Keratinocyte (primary cell): ENCODE data around the gene CNTD1. TPM values are rescaled to one million over a fixed set of nuclear protein-coding genes. Genes with fewer than 3 reads are reported as not detected.

Source experiments
- DNase-seq: peaks from one replicate; pipeline ENCODE4 v3.0.0-alpha.2; 2011; ENCODE audit warnings: low read depth, missing footprints, low spot score
- FAIRE-seq: peaks from 2 replicates; lab custom pipeline; 2011; peaks lifted over from hg19 to GRCh38; lab: Jason Lieb, UNC
- H2AFZ ChIP-seq: 2 replicates; pipeline ENCODE4 v1.6.0; 2012; ENCODE audit warnings: low read length, control low read depth, inconsistent platforms; ENCODE audit not compliant: control insufficient read depth
- H3K27ac ChIP-seq: 2 replicates; pipeline ENCODE4 v1.5.1; 2011; ENCODE audit warnings: low read length; ENCODE audit not compliant: control insufficient read depth, insufficient read depth
- H3K27me3 ChIP-seq: 3 replicates; pipeline ENCODE4 v1.6.0; 2011; ENCODE audit warnings: low read length; ENCODE audit not compliant: control insufficient read depth, insufficient read depth; ENCODE audit errors: extremely low read depth
- H3K36me3 ChIP-seq, 2 experiments: 2 replicates in 1 of 2; 3 replicates in 1 of 2; pipeline ENCODE4 v1.5.1; 2011; ENCODE audit warnings: low read length in 2 of 2, mild to moderate bottlenecking in 1 of 2; ENCODE audit not compliant: control insufficient read depth in 2 of 2, insufficient read depth in 2 of 2; ENCODE audit errors: extremely low read depth in 1 of 2
- H3K4me1 ChIP-seq: 3 replicates; pipeline ENCODE4 v1.5.1; 2011; ENCODE audit warnings: low read length; ENCODE audit not compliant: control insufficient read depth, insufficient read depth; ENCODE audit errors: extremely low read depth
- H3K4me2 ChIP-seq: 3 replicates; pipeline ENCODE4 v1.6.0; 2011; ENCODE audit warnings: low read depth, low read length; ENCODE audit not compliant: control insufficient read depth, insufficient read depth; ENCODE audit errors: extremely low read depth
- H3K4me3 ChIP-seq, 3 experiments: fragments of 200-600 bp in 1 of 3; sonication (generic) in 1 of 3; 2 replicates in 2 of 3; 3 replicates in 1 of 3; pipeline ENCODE4 v1.5.1; 2011 to 2016; ENCODE audit warnings: low read length in 3 of 3, mild to moderate bottlenecking in 3 of 3, control low read depth in 2 of 3, inconsistent platforms in 1 of 3, low read depth in 1 of 3, mixed read lengths in 1 of 3, mixed run types in 1 of 3, moderate library complexity in 1 of 3; ENCODE audit not compliant: control insufficient read depth in 2 of 3, insufficient read depth in 2 of 3; ENCODE audit errors: extremely low read depth in 1 of 3
- H3K79me2 ChIP-seq: 2 replicates; pipeline ENCODE4 v1.6.0; 2012; ENCODE audit warnings: low read length; ENCODE audit not compliant: control insufficient read depth, insufficient read depth
- H3K9ac ChIP-seq: 3 replicates; pipeline ENCODE4 v1.6.0; 2011; ENCODE audit warnings: low read length; ENCODE audit not compliant: control insufficient read depth, insufficient read depth; ENCODE audit errors: extremely low read depth
- H3K9me1 ChIP-seq: 3 replicates; pipeline ENCODE4 v1.6.0; 2011; ENCODE audit warnings: low read length; ENCODE audit not compliant: control insufficient read depth, insufficient read depth; ENCODE audit errors: extremely low read depth
- H3K9me3 ChIP-seq: 2 replicates; pipeline ENCODE4 v1.5.1; 2012; ENCODE audit warnings: low read depth, low read length; ENCODE audit not compliant: control insufficient read depth
- H4K20me1 ChIP-seq: 3 replicates; pipeline ENCODE4 v1.6.0; 2011; ENCODE audit warnings: low read length; ENCODE audit not compliant: control insufficient read depth, insufficient read depth; ENCODE audit errors: extremely low read depth
- EZH2 ChIP-seq: IDR thresholded peaks from one replicate; pipeline ENCODE4 v1.6.1; 2012; ENCODE audit warnings: inconsistent platforms, mild to moderate bottlenecking, low read length, moderate library complexity
- dilution Hi-C: fragments of 300-500 bp; cut with MboI; formaldehyde crosslinking; loops from one replicate; pipeline ENCODE4 v1.7.0; 2020; ENCODE audit warnings: low sequenced_read_pairs; ENCODE audit not compliant: extremely low pct_ligation_motif_present
- polyA minus RNA-seq, 3 experiments: library from RNA; depleted of rRNA, polyadenylated mRNA; stranded (reverse); fragments of >200 nt; gene quantifications; 1 replicate in 1 of 3; 2 replicates in 1 of 3; 3 replicates in 1 of 3; pipeline ENCODE4 v1.2.3, GENCODE V29; 2011
- polyA plus RNA-seq, 5 experiments: library from polyadenylated mRNA; depleted of rRNA in 3 of 5; stranded (reverse) in 3 of 5; stranded (forward) in 1 of 5; unstranded in 1 of 5; fragments of >200 nt; gene quantifications; 1 replicate in 1 of 5; 2 replicates in 3 of 5; 3 replicates in 1 of 5; pipeline versions ENCODE4 v1.2.1 to v1.2.3, GENCODE V29; 2011 to 2012; ENCODE audit warnings: missing spikeins in 2 of 5, low read depth in 1 of 5, low replicate concordance in 1 of 5
- TF ChIP-seq, protein P1 (sequence below), 3 experiments: IDR thresholded peaks in 1 of 3; conservative IDR thresholded peaks in 1 of 3; optimal IDR thresholded peaks in 1 of 3; 2 replicates in 2 of 3; 3 replicates in 1 of 3; pipeline versions ENCODE3 to v1.5.1; 2011; ENCODE audit warnings: low read length in 3 of 3, mild to moderate bottlenecking in 3 of 3, moderate library complexity in 2 of 3, control low read depth in 1 of 3, inconsistent platforms in 1 of 3; ENCODE audit not compliant: insufficient read depth in 2 of 3; ENCODE audit errors: extremely low read depth in 1 of 3

CNTD1 gene, protein sequence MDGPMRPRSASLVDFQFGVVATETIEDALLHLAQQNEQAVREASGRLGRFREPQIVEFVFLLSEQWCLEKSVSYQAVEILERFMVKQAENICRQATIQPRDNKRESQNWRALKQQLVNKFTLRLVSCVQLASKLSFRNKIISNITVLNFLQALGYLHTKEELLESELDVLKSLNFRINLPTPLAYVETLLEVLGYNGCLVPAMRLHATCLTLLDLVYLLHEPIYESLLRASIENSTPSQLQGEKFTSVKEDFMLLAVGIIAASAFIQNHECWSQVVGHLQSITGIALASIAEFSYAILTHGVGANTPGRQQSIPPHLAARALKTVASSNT
- polyA plus RNA-seq (not detected in 3 replicates), polyA minus RNA-seq (not detected in 3 replicates)
- not detected for polyA plus RNA-seq (2011; ENCODE audit: low read depth)
- polyA plus RNA-seq (2011; cell fraction: cytosol; rRNA removed): not detected in 2 replicates
- polyA plus RNA-seq (2011; cell fraction: nucleus; rRNA removed): not detected in 2 replicates
- polyA plus RNA-seq (2012; ENCODE audit: low replicate concordance): 0.26 and 1.3 TPM in 2 replicates
- polyA minus RNA-seq (2011; cell fraction: cytosol; rRNA and poly(A)+ RNA removed): not detected
- not detected in 2 replicates for polyA minus RNA-seq (2011; cell fraction: nucleus; rRNA and poly(A)+ RNA removed)

DNA sequence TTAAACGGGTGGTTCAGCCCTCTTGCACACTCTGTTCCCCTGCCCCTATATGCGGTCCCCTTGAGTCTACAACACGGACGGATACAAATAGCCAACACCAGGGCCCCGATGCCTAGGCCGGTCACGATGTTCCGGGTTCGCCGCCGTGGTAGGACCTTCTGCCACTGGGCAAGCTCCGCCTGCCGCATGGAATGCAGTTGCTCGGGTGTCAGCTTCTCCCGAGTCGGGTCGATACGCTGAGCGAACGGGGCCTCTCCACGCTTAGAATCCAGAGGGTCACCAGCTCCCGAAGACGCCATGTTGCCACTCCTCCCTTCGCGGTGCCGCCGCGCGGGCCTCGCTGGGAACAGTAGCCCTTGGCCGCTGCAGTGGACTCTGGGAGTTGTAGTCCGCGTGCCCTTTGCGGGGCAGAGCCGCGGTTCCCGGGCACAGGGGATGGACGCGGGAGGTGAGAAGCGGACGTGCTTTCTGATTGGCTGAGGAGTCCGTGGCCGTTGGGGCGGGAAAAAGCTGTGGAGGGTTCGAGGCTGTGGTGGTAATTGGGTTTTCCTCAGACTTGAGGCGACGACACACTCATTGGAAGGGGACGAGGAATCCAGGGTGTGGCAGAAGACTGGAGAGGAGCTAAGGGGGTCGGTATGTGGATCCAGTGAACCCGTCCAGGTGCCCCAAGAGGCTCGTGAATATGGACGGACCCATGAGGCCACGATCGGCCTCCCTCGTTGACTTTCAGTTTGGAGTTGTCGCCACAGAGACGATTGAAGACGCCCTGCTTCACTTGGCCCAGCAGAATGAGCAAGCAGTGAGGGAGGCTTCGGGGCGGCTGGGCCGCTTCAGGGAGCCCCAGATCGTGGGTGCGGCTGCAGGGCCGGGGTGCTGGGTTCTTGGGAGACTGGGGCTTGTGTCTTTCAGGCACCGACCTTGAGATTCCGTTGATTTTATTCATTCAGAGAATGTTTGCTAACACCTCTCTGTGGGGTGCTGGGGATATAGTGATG is at the start of gene CNTD1, which contains the start of gene COA3:
Gene CNTD1, plus strand, starts transcription at position 479 of the 998 bp plus-strand sequence. Its CDS starts 207 bp downstream, at position 686.
Gene COA3, minus strand, starts transcription at position 322 of the 998 bp plus-strand sequence. Its CDS starts 23 bp downstream, at position 299.
- no peak for DNase-seq
- no peak for FAIRE-seq
- dilution Hi-C loops: no loop called here
- H3K9me3 ChIP-seq: no peaks in the 10 kb centered on the region
- peaks cover 14% of the 10 kb centered on the region for H3K4me1 ChIP-seq
- H3K9ac ChIP-seq: peak within 1 kb of the TSS; percentile 85
- H3K9me1 ChIP-seq: no peaks in the 10 kb centered on the region
- peak within 1 kb of the TSS; percentile 79 to 90 (median 84) for H3K4me3 ChIP-seq
- H4K20me1 ChIP-seq: no peaks in the 10 kb centered on the region
- H3K36me3 ChIP-seq: peaks cover 0 to 5% of the 10 kb centered on the region in 2 experiments
- H3K27me3 ChIP-seq: no peaks in the 10 kb centered on the region
- TF ChIP-seq EZH2: no peak
- TF ChIP-seq, protein P1, sequence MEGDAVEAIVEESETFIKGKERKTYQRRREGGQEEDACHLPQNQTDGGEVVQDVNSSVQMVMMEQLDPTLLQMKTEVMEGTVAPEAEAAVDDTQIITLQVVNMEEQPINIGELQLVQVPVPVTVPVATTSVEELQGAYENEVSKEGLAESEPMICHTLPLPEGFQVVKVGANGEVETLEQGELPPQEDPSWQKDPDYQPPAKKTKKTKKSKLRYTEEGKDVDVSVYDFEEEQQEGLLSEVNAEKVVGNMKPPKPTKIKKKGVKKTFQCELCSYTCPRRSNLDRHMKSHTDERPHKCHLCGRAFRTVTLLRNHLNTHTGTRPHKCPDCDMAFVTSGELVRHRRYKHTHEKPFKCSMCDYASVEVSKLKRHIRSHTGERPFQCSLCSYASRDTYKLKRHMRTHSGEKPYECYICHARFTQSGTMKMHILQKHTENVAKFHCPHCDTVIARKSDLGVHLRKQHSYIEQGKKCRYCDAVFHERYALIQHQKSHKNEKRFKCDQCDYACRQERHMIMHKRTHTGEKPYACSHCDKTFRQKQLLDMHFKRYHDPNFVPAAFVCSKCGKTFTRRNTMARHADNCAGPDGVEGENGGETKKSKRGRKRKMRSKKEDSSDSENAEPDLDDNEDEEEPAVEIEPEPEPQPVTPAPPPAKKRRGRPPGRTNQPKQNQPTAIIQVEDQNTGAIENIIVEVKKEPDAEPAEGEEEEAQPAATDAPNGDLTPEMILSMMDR (optimal IDR thresholded peaks at IDR 0.05 in 1 of 3, IDR thresholded peaks at IDR 0.05 in 1 of 3, conservative IDR thresholded peaks at IDR 0.05 in 1 of 3; ENCODE audit: extremely low read depth in 1 of 3, insufficient read depth in 2 of 3, low read length in 3 of 3): peak in 1 of 3 experiments; percentile 15
- peak within 1 kb of the TSS; percentile 68 for H3K4me2 ChIP-seq
- peaks cover 4% of the 10 kb centered on the region for H3K79me2 ChIP-seq
- H3K27ac ChIP-seq: peak within 1 kb of the TSS; percentile 51
- peak within 1 kb of the TSS; percentile 97 for H2AFZ ChIP-seq

DNA sequence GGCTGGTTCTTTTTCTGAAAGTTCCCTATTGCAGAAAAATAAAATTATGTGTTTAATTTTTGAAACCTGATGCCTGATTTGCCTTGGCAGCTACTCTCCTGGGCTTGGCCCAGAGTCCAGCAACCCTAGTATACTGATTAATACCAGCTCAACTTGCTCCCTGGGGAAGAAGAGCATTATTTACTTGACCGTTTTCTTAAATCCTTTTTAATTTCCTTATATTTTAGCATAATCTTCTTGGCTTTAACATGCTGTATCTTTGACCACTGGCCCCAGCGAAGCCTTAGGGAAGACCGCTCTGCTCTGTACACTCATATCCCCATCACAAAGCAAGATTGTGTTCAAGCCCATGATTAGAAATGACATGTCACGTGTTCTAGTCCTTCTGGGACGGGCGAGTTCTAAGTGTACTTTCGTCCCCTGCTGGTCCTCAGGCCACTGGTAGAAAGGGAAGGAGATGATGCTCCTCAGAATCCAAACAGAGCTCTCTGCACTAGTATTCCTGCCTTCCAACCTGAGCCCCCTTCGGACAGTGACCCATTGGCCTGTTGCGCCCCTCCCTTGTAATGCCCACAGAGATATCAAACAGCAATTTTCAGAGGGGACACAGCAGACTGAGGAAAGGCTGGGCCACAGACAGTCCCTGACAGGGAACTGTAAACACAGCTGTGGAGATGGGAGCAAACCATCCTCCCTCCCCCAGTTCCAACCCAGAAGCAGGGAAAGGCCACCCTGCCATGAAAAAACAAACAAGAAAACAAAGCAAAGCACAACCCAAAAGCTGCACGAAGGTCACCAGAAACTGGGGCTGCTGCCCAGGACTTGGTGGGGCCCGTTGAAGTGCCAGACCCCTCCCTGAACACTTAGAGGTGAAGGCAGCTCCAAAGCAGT is 49.5 kb upstream of the CNTD1 start:
- Histone ChIP-seq H3K4me3 (no peak overlapping the region), H3K4me1 (peaks cover 1% of the 10 kb centered on the region), H3K4me2 (no peak overlapping the region), H3K36me3 (no peaks in the 10 kb centered on the region), H3K9me1 (no peaks in the 10 kb centered on the region), H4K20me1 (no peaks in the 10 kb centered on the region), H3K27me3 (no peaks in the 10 kb centered on the region), H3K9me3 (no peaks in the 10 kb centered on the region), H3K27ac (no peak overlapping the region), H2AFZ (no peak overlapping the region), H3K9ac (no peak overlapping the region), H3K79me2 (no peaks in the 10 kb centered on the region)
- TF ChIP-seq, protein P1 (optimal IDR thresholded peaks at IDR 0.05 in 1 of 3, IDR thresholded peaks at IDR 0.05 in 1 of 3, conservative IDR thresholded peaks at IDR 0.05 in 1 of 3; ENCODE audit: extremely low read depth in 1 of 3, insufficient read depth in 2 of 3, low read length in 3 of 3): no peak
- TF ChIP-seq EZH2: no peak
- dilution Hi-C loops: no loop called here
- no peak for DNase-seq
- no peak for FAIRE-seq
